COLO668 (cell line): ENCODE results near the gene STK32C.
A peak's percentile ranks its signal among the peaks of the same experiment; 100 is the strongest.
"Not testable (repeated sequence)": the region's sequence is repeated elsewhere in the genome, so short reads cannot be mapped to it uniquely, and the experiment has no call there.

Experiments
- DNase-seq: peaks from one replicate; lab custom pipeline; 2025; ENCODE audit not compliant: unreplicated experiment; lab: John Stamatoyannopoulos, UW

The STK32C gene

DNA sequence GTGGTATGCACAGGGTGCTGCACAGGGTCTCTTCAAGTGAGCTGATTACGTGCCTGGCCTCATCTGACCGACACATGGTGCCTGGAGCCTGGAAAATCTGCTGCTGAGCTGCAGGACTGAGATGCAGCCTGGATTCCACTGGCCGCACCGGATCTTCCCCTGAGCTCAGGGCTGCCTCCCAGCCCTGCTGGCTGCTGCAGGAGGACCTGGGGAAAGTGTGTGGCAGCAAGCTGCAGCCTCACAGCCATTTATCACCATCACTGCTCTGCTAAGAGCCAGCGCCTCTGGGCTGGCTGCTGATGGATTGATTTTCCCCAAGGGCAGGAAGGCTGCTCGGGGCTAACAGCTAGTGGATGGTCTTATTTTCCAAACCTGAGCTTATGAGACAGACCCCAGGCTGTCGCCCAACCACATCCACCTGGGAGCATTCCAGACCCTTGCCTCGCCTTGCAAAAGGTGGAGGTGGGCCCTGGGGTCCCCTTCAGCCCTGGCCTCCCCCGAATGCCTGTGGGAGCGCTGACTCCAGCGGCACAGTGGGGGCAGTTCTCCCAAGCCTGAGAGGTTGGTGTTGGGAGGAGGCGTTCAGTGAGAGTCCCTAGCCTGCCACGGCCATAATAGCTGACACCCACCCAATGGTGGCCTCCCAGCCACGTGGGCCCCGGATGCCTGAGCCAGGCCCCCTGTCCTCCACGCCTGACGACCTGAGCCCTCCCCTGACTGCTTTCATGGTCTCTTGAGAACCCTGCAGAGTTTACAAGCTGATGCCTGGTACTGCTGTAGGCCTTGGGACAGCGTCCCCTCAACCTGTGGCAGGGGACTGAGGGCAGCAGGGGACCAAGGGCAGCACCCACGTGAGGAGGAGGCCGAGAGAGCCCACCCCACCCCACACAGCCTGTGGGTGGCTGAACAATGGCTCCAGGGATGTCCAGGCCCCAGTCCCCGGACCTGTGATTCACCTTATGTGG is 38.2 kb downstream of the STK32C start:
- DNase-seq: no peak

- not testable (repeated sequence) for DNase-seq
Measured at GRCh38 chr10:132267916-132268315, 39.8 kb downstream of the STK32C start.

DNA sequence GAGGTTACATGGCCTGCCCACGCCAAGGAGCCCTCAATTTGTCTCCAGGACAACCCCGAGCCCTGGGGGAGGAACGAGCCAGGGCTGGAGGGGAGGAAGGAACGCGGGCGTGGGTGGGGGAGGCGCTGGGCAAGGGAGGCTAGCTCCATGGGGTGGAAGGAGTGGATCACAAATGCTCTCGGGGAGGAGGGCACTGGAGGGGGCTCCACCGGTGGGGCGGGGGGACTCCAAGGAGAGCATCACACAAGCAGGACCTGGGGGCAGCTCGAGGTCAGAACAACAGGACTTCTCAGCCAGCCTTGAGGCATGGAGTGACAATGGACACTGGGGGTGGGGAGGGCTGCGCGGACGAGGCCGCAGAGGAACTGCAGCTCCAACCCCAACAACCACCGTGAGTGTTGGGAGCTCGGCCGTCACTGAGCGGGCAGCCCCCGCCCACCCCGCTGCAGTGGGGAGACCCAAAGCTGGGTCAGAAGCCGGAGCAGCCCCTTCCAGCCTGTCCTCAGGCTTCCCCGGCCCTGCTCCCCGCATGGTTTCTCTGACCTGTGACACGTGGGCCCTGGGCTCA is 41.1 kb downstream of the STK32C start:
- DNase-seq: no peak

DNA sequence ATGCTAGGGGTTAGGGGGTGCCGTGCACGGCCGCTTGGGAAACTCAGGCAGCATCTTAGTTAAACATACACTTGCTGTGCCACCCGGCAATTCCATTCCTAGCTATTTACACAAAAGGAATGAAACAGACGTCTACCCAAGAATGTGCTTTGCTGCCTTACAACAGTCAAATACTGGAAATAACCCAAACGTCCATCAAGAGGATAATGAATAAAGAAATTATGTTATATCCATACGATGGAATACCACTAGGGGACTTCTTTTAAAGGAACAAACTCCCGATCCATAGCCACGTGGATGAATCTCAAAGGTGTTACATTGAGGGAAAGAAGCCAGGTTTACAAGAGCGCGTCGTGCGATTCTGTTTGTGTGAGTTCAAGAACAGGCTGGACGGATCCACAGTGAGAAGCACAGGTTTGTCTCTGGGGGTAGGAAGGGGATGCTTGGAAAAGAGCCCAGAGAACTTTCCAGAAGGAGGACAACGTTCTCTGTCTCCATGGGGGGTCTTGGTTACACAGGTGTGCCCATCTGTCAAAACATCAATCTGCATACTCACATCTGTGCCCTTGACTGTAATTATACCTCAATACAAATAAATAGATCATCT is 41.8 kb downstream of the STK32C start:
- peak; percentile 6 for DNase-seq

GRCh38 chr10:132264966-132265889 is 42.5 kb downstream of the STK32C start:
- no peak for DNase-seq

- no peak for DNase-seq
Measured at GRCh38 chr10:132264306-132264950, 43.3 kb downstream of the STK32C start.

GRCh38 chr10:132263866-132264265 is 43.9 kb downstream of the STK32C start:
- no peak for DNase-seq

DNA sequence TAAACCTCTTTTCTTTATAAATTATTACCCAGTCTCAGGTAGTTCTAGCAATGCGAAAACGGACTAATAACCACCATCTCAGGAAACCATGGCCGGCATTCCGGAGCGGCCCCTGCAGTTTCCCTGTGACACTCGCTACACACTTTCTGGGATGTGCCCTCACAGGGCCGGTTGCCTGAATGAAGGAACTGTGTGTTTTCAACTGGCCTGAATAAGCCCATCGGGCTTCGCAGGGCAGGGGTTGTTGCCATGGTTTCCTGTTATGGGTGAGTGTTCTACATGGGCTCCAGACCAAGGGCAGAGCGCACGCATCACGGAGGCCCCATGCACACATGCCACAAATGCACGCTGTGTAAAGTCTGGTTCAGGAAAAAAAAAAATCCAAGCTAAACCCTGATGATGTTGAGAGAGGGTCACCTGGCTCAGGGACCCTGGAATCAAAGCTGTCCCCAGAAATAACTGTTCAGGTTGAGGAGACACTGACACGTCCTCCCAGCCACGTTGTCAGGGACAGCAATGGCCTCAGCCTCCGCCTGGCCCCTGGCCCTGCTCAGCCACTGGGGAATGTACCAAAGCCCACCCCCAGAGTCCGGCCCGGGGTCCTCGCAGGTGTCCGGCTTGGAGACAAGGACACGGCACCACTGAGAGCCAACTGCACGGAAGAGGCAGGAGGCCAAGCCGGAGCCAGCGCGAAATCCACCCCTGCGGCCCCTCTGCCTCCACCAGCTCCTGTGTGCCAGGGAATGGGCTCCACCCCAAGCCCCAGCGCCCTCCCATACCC is 47.9 kb downstream of the STK32C start:
- no peak for DNase-seq

- no peak for DNase-seq
Measured at GRCh38 chr10:132258423-132258822, 49.3 kb downstream of the STK32C start.

DNA sequence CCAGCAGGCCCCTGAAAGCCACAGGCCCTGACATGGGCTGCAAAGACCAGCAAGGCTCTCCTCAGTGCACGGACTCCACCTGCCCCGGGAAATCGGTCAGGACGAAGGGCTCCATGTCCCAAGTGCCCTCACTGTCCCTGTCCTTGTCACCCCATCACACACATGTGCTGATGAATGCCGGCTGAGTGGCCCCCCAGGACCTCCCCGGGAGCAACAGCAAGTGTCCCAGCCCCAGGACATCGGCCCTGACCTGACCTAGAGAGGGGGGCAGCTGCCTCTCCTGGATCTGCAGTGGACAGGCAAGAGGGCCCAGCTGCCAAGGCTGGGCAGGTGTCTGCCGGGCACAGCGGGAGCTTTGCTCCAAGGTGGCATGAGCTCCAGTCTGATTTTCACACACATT is 49.8 kb downstream of the STK32C start:
- DNase-seq: no peak

- no peak for DNase-seq
Measured at GRCh38 chr10:132257271-132257670, 50.5 kb downstream of the STK32C start.

DNA sequence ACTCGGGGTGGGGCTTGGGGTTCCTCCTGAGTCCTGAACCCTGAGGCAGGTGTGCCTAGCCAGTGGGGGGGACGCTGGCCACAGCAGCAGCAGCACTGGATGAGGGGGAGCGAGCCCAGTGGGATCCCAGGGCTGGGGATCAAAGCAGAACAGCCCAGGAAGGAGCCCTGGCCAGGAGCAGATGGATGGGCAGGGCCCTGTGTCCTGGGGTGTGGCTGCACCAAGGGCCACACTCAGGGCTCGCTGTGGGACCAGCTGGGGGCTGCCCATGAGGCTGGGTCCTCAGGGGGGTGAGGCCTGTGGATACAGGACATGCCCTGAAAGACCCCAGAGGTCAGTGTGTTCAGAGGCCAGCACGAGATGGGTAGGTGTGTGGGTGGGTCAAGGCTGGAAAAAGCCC is 50.9 kb downstream of the STK32C start:
- DNase-seq: no peak

- DNase-seq: no peak
Measured at GRCh38 chr10:132255489-132256344, 52.0 kb downstream of the STK32C start.

- no peak for DNase-seq
Measured at GRCh38 chr10:132254841-132255240, 52.9 kb downstream of the STK32C start.

DNA sequence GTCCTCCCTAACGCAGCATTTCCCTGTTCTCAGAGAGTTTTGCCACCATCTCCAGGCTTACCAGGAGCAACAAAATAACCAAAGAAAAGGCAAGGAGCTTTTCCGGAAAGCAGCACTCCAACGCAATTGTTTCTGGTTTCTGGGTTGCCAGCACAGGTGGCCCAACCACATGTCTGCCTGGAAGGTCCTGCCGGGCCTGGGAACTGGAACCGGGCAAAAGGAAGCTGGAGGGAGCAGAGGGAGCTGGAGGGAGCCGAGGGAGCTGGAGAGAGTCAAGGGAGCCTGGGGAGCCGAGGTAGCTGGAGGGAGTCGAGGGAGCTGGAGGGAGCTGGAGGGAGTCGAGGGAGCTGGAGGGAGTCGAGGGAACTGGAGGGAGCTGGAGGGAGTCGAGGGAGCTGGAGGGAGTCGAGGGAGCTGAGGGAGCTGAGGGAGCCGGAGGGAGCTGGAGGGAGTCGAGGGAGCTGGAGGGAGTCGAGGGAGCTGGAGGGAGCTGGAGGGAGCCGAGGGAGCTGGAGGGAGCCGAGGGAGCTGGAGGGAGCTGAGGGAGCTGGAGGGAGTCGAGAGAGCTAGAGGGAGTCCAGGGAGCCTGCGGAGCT is 54.6 kb downstream of the STK32C start:
- DNase-seq: no peak

DNA sequence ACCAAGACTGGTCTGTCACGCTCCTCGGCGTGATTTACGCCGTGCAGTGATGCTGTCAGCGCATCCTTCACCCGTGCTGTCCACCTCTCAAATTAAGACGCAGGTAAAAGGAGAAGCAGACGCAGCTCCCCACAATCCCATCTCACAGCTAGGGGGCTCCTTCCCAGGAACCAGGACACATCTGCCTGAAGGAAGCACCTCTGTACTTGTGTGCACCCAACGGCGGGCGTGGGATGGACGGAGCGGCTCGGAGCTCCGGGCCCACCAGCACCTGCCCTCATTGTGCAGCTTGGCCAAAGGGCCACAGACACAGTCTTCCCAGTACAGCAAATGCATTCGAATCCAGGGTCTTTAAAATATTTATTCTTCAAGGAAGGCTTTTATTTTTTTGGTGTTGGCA is 55.3 kb downstream of the STK32C start:
- no peak for DNase-seq

DNA sequence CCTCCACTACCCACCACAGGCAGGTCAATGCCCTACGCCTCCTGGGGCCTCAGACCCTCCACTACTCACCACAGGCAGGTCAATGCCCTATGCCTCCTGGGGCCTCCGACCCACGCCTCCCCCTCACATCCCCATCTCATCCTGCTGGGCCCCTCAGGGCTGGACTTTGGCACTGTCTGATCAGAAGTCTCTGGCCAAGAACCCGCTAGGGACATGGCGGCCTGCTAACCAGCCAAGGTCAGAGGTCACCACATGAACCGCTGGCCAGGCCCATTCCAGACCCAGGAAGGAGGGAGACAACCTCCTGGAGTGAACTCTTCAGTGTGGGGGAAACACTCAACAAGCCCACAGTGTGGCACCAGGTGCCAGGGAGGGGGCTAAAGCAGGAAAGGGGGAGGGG is 55.8 kb downstream of the STK32C start:
- no peak for DNase-seq
